Panc1 (cell line): Measurements from ENCODE around the gene KRTAP6-1. TPM values are rescaled to one million over a fixed set of nuclear protein-coding genes. Genes with fewer than 3 reads are reported as not detected.

Experiments
- ATAC-seq: fragments of 200-7000 bp; cut with Tn5 transposase; 2 replicates; pipeline ENCODE4 v1.9.1; 2020; ENCODE audit warnings: mild to moderate bottlenecking, moderate library complexity
- BruUV-seq: library from RNA; stranded (reverse); fragments of 400-500 nt; replicated peaks from 2 replicates; lab custom pipeline; 2021; lab: Mats Ljungman, UMichigan
- CTCF ChIA-PET: fragments of 300-600 bp; sonication (Branson Sonifier 250); formaldehyde crosslinking; loops from one replicate; lab custom pipeline; 2022; ENCODE audit warnings: antibody characterized with exemption; lab: Charles Lee
- POLR2A ChIA-PET: fragments of 300-600 bp; sonication (Branson Sonifier 250); formaldehyde crosslinking; loops from one replicate; lab custom pipeline; 2022; ENCODE audit warnings: antibody characterized with exemption; lab: Charles Lee
- DNase-seq: peaks from one replicate; pipeline ENCODE4 v3.0.0-alpha.2; 2010; ENCODE audit warnings: low read depth, low spot score
- H3K27ac ChIP-seq: 2 replicates; pipeline ENCODE4 v1.5.1; 2011; ENCODE audit warnings: mild to moderate bottlenecking, low read length, inconsistent platforms
- H3K27me3 ChIP-seq: fragments of 200-500 bp; sonication (Bioruptor generic); 2 replicates; pipeline ENCODE4 v1.6.0; 2014; ENCODE audit warnings: low read length, inconsistent platforms; ENCODE audit not compliant: control insufficient read depth, insufficient read depth
- H3K36me3 ChIP-seq: fragments of 200-500 bp; sonication (Bioruptor generic); 2 replicates; pipeline ENCODE4 v1.5.1; 2014; ENCODE audit warnings: inconsistent platforms, mild to moderate bottlenecking, low read length, moderate library complexity; ENCODE audit not compliant: control insufficient read depth, insufficient read depth
- H3K4me1 ChIP-seq: 2 replicates; pipeline ENCODE4 v1.5.1; 2011; ENCODE audit warnings: inconsistent platforms, mild to moderate bottlenecking, low read length, moderate library complexity; ENCODE audit not compliant: control insufficient read depth, insufficient read depth
- H3K4me3 ChIP-seq, 2 experiments: 2 replicates each; pipeline ENCODE4 v1.5.1; 2011 to 2012; ENCODE audit warnings: low read depth in 2 of 2, low read length in 2 of 2, mild to moderate bottlenecking in 2 of 2, inconsistent platforms in 1 of 2, moderate library complexity in 1 of 2
- H3K9me3 ChIP-seq: fragments of 200-500 bp; sonication (Bioruptor generic); 2 replicates; pipeline ENCODE4 v1.5.1; 2014; ENCODE audit warnings: low read depth, mild to moderate bottlenecking, inconsistent platforms, low read length, moderate library complexity; ENCODE audit not compliant: control insufficient read depth, insufficient read depth
- CTCF ChIP-seq: fragments of 450-650 bp; IDR thresholded peaks from 2 replicates; pipeline ENCODE4 v1.5.1; 2017; ENCODE audit warnings: mild to moderate bottlenecking
- POLR2AphosphoS5 ChIP-seq: IDR thresholded peaks from 2 replicates; pipeline ENCODE4 v1.6.1; 2012; ENCODE audit warnings: mild to moderate bottlenecking, low read depth, low read length, moderate library complexity
- REST ChIP-seq, 2 experiments: IDR thresholded peaks; 2 replicates each; pipeline ENCODE4 v1.6.1; 2011 to 2012; ENCODE audit warnings: low read depth in 2 of 2, control low read depth in 1 of 2, low read length in 1 of 2, mild to moderate bottlenecking in 1 of 2, moderate library complexity in 1 of 2; ENCODE audit not compliant: insufficient read depth in 1 of 2
- SIN3A ChIP-seq: IDR thresholded peaks from 2 replicates; pipeline ENCODE4 v1.6.1; 2012; ENCODE audit warnings: low read depth, mild to moderate bottlenecking, low read length, moderate library complexity, borderline replicate concordance; ENCODE audit not compliant: insufficient read depth
- TCF7L2 ChIP-seq: IDR thresholded peaks from 2 replicates; pipeline ENCODE4 v1.6.1; 2011; ENCODE audit warnings: mild to moderate bottlenecking, low read depth, low read length, inconsistent platforms
- in situ Hi-C: cut with HindIII; loops from 2 replicates; pipeline ENCODE4 v1.10.0; 2016; ENCODE audit warnings: low sequenced_read_pairs, low pct_unique_long_range_greater_than_20kb
- intact Hi-C: fragments of 100-400 bp; cut with micrococcal nuclease; formaldehyde crosslinking; loops from one replicate; pipeline ENCODE4 v1.10.0; 2022; ENCODE audit not compliant: unreplicated experiment
- total RNA-seq: library from RNA; stranded (reverse); gene quantifications from one replicate; pipeline ENCODE4 v1.2.1, GENCODE V29; 2021; ENCODE audit not compliant: unreplicated experiment

Gene KRTAP6-1
- total RNA-seq, 1 experiment from 2014 or later = not detected

- POLR2A ChIA-PET = no interaction called here
- in situ Hi-C loops = no loop called here
- TF ChIP-seq POLR2AphosphoS5 (no peak), CTCF (no peak), REST (IDR thresholded peaks at IDR 0.05; ENCODE audit: insufficient read depth in 1 of 2, low read depth in 2 of 2, low read length in 1 of 2) (no peak), SIN3A (no peak), TCF7L2 (no peak)
- no TSS peak for BruUV-seq
- H3K36me3 ChIP-seq = no peaks in the 10 kb centered on the region
- no peaks in the 10 kb centered on the region for H3K4me1 ChIP-seq
- no peak for ATAC-seq
- no peak overlapping the region for H3K4me3 ChIP-seq
- DNase-seq = no peak
- CTCF ChIA-PET = no interaction called here
- intact Hi-C loops = no loop called here
- no peaks in the 10 kb centered on the region for H3K9me3 ChIP-seq
- no peak overlapping the region for H3K27ac ChIP-seq
- H3K27me3 ChIP-seq = no peaks in the 10 kb centered on the region
Measured at GRCh38 chr21:30612132-30612531, 1.6 kb downstream of the KRTAP6-1 start.

GRCh38 chr21:30605968-30606367 is 7.8 kb downstream of the KRTAP6-1 start:
- intact Hi-C loops = no loop called here
- in situ Hi-C loops = no loop called here

More at GRCh38 chr21:30605968-30606367, 7.8 kb downstream of the KRTAP6-1 start:
- TF ChIP-seq POLR2AphosphoS5 = no peak
- TF ChIP-seq CTCF = no peak
- TF ChIP-seq REST (IDR thresholded peaks at IDR 0.05; ENCODE audit: insufficient read depth in 1 of 2, low read depth in 2 of 2, low read length in 1 of 2) = no peak
- no peak for TF ChIP-seq SIN3A
- TF ChIP-seq TCF7L2 = no peak
- Histone ChIP-seq H3K4me3 (no peak overlapping the region), H3K27me3 (no peaks in the 10 kb centered on the region), H3K4me1 (no peaks in the 10 kb centered on the region), H3K36me3 (no peaks in the 10 kb centered on the region), H3K27ac (no peak overlapping the region), H3K9me3 (no peaks in the 10 kb centered on the region)
- no TSS peak for BruUV-seq
- POLR2A ChIA-PET = no interaction called here
- DNase-seq (no peak), ATAC-seq (no peak)
- CTCF ChIA-PET = no interaction called here
